HG02763 (cell line): ENCODE measurements around the gene SESN1.
"Not testable (repeated sequence)": the region's sequence is repeated elsewhere in the genome, so short reads cannot be mapped to it uniquely, and the experiment has no call there.

ENCODE experiments used
- ATAC-seq: cut with Tn5 transposase; IDR thresholded peaks from one replicate; pipeline ENCODE4 v1.9.1; 2021; ENCODE audit warnings: mild to moderate bottlenecking, moderate library complexity; ENCODE audit not compliant: unreplicated experiment

SESN1 gene

DNA sequence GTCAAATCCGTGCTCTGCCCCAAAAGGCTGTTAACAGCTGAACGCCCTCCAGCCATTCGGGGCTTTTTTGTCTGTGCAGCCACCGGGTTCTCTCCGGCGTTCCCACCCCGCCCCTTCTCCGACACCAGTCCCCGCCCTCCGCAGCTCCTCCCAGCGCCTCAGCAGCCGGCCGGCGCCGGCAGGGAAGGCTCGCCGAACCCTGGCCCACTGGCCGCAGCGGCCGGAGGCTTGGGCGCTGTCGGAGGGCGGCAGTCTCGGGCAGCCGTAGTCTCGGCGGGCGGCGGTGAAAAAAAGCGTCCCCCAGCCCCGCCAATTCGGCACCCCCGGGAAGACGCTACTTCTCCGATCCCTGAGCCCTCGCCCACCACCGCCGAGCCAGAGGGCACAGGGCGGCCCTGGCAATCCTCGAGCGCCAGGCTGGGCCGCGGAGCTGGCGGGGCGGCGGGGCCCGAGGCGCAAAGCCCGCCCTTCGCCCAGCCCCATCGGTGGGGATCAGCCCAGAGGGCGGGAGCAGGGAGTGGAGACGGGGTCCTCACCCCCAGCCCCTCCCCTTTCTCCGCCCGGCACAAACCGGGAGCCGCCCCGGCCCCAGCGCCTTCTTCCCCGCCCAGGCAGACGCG lies at the start of gene SESN1:
Gene SESN1, minus strand, starts transcription at position 431 of the 620 bp plus-strand sequence. CDS start 773 bp downstream, outside the sequence.
- ATAC-seq = peak; percentile 65

DNA sequence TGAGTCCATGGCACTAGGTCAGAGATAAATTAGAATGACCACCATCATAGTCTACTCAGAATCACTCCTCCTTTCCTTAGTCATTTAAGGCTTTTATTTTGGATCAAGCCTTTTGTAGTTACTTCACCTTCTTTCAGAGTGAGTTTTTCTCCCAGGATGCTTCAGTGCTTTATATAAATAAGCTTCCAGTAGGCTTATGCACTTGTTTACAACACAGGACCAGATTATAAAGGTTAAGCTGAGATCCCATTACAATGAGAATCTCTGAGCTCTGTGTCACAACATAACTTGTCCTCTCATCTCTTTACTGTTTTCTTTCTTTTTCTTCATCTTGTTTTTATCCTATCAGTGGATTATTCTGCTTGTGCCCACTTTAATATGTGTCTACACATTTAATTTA lies 48.5 kb upstream of the SESN1 start:
- no peak for ATAC-seq

DNA sequence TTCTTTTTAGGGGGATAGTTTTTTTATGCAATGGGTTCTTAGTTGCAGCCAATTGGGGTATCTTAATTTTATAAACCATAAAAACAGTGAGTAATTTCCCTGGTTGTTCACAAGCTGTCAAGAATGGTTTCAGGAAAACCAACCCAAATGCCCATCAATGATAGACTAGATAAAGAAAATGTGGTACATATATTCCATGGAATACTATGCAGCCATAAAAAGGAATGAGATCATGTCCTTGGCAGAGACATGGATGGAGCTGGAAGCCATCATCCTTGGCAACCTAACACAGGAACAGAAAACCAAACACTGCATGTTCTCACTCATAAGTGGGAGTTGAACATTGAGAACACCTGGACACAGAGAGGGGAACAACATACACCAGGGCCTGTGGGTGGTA lies 47.4 kb upstream of the SESN1 start:
- ATAC-seq = not testable (repeated sequence)

- no peak for ATAC-seq
Observed at GRCh38 chr6:109139109-109139508, 44.5 kb upstream of the SESN1 start.

DNA sequence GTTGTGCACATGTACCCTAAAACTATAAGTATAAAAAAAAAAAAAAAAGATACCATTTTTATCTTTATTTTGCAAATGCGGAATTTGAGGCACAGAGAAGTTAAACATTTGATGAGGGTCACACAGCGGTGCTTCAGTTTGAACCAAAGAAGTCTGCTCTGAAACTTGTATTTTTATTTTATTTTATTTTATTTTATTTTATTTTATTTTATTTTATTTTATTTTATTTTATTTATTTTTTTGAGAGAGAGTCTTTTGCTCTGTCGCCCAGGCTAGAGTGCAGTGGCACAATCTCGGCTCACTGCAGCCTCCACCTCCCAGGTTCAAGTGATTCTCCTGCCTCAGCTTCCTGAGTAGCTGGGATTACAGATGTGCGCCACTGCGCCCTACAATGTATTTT lies 41.9 kb upstream of the SESN1 start:
- ATAC-seq = not testable (repeated sequence)

DNA sequence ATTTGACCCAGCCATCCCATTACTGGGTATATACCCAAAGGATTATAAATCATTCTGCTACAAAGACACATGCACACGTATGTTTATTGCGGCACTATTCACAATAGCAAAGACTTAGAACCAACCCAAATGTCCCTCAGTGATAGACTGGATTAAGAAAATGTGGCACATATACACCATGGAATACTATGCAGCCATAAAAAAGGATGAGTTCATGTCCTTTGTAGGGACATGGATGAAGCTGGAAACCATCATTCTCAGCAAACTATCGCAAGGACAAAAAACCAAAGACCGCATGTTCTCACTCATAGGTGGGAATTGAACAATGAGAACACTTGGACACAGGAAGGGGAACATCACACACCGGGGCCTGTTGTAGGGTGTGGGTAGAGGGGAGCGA lies 41.4 kb upstream of the SESN1 start:
- not testable (repeated sequence) for ATAC-seq

DNA sequence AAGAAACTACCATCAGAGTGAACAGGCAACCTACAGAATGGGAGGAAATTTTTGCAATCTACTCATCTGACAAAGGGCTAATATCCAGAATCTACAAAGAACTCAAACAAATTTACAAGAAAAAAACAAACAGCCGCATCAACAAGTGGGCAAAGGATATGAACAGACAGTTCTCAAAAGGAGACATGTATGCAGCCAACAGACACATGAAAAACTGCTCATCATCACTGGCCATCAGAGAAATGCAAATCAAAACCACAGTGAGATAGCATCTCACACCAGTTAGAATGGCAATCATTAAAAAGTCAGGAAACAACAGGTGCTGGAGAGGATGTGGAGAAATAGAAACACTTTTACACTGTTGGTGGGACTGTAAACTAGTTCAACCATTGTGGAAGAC lies 41.0 kb upstream of the SESN1 start:
- not testable (repeated sequence) for ATAC-seq

DNA sequence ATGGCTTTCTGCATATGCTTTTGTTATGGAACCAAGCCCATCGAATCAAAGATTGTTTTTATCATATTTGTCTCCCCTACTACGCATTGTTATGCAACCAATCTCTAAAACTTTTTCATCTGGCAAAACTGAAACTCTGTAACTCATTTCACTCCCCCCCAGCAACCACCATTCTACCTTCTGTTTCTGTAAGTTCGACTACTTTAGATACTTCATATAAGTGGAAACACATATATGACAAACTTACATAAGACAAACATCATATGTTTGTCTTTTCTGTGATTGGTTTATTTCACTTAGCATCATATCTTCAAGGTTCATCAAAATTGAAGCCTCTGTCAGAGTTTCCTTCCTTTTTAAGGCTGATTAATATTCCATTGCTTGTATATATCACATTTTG lies 35.4 kb upstream of the SESN1 start:
- no peak for ATAC-seq

GRCh38 chr6:109125504-109125903 lies 30.9 kb upstream of the SESN1 start:
- ATAC-seq = no peak

DNA sequence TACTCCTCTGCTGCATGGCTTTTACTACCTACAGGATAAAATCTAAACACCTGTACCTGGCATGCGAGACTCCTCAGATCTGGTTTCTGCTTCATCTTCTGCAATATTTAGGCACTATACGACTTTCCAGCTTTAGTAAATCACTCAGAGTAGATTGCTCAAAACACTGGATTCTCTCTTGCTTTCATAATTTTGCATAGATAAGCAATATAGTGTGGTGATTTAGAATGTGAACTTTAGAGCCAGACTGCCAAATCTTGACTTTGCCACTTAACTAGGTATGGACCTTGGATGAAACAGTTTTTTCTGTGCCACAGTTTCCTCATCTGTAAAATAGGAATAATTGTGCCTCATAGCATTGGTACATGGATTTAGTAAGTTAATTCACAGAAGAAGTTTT lies 29.6 kb upstream of the SESN1 start:
- ATAC-seq = no peak

GRCh38 chr6:109121411-109121810 lies 26.8 kb upstream of the SESN1 start:
- no peak for ATAC-seq

DNA sequence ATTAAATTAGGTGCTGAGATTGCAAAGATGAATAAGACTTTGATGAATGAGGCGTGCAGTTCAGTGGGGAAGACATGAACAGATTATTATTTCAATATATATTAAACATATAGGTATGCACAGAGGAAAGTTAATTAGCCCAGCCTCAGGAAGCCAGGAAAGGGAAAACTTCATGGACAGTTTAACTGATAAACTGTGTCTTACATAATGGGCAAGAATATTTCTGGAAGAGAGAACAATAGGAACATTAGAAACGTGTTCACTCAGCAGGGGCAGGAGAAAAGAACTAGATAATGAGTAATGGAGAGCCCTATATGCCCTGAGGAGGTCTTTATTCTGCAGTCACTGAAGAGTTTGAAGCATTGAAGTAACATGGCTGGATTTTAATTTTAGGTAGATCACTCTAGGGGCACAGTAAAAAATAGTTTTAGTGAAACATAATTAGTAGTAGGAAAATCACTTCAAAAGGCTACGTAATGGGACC lies 24.3 kb upstream of the SESN1 start:
- no peak for ATAC-seq

- ATAC-seq = no peak
Observed at GRCh38 chr6:109118337-109118736, 23.7 kb upstream of the SESN1 start.

DNA sequence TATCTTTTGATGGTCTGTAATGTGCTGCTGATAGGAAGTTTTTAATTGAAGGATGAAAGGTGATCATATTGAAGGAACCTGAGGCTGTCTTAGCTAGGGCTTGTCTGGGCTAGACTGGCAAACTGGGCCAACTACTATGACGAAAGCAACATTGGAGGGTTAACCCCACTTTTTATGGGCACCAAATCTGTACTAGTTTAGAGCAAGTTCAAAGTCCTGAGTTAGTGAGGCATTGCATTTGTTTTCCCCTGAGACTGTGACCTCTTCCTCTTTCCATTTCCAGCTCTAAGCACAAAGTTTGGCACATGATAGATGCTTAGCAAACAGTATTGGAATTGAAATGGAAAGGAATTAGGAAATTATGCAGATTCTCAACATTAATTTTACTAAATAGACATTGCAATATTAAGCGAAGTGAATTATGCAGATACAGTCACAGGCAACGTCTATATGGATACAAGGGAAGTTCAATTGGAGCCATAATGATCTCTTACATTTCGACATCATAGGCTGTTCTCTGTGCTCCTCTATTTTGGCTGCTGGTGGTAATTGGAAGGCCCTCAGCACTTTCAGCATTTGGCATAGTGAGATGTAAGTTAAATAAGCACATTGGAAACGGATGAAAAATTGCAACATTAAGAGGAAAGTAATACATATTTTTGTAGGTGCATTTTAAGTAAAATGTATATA lies 22.8 kb upstream of the SESN1 start:
- ATAC-seq = peak; percentile 77

- not testable (repeated sequence) for ATAC-seq
Observed at GRCh38 chr6:109112663-109113062, 18.0 kb upstream of the SESN1 start.

GRCh38 chr6:109109663-109110062 lies 15.0 kb upstream of the SESN1 start:
- ATAC-seq = not testable (repeated sequence)

DNA sequence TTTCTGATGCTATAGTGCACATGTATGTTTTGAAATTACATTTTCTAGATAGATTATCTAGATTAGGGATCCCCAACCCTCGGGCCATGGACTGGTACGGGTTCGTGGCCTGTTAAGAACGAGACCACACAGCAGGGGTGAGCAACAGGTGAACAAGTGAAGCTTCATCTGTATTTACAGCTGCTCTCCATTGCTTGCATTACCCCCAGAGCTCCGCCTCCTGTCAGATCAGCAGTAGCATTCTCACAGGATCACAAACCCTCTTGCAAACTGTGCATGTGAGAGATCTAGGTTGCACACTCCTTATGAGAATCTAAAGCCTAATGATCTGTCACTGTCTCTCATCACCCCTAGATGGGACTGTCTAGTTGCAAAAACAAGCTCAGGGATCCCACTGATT lies 11.0 kb upstream of the SESN1 start:
- ATAC-seq = no peak

GRCh38 chr6:109104512-109104911 lies 9.9 kb upstream of the SESN1 start:
- no peak for ATAC-seq

- no peak for ATAC-seq
Observed at GRCh38 chr6:109103942-109104341, 9.3 kb upstream of the SESN1 start.

GRCh38 chr6:109102762-109103161 lies 8.1 kb upstream of the SESN1 start:
- ATAC-seq = no peak

- no peak for ATAC-seq
Observed at GRCh38 chr6:109097661-109098060, 3.0 kb upstream of the SESN1 start.

- ATAC-seq = no peak
Observed at GRCh38 chr6:109096208-109096607, 1.6 kb upstream of the SESN1 start.

DNA sequence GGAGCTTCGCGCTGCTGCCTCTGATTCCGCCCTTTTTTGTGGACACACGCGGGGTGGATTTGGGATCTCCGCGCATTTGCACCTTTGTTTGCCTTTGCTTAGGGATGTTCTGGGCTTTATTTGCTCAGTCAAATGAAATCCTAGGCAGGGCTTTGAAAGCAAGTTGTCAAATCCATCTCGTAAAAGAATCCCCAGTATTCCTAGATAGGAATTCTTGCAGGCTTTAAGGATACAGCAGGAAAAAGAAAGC lies 1.1 kb upstream of the SESN1 start:
- ATAC-seq = no peak
